GM12878 (cell line): ENCODE data around the gene MXI1. TPM values are rescaled to one million over a fixed set of nuclear protein-coding genes. Genes with fewer than 3 reads are reported as not detected.

Source experiments
- ATAC-seq: fragments of 200-7000 bp; cut with Tn5 transposase; 3 replicates; pipeline ENCODE4 v1.9.1; 2020; ENCODE audit warnings: mild to moderate bottlenecking, moderate library complexity
- BruUV-seq: library from RNA; stranded (reverse); fragments of 400-500 nt; replicated peaks from 2 replicates; lab custom pipeline; 2021; lab: Mats Ljungman, UMichigan
- CTCF ChIA-PET: fragments of 300-600 bp; sonication (Branson Sonifier 250); formaldehyde crosslinking; extraction: SDS; loops from one replicate; lab custom pipeline; 2021; ENCODE audit warnings: inconsistent platforms; lab: Yijun Ruan, JAX
- POLR2A ChIA-PET: fragments of 350-600 bp; formaldehyde crosslinking; extraction: SDS; loops from one replicate; lab custom pipeline; 2021; ENCODE audit warnings: inconsistent platforms; lab: Charles Lee
- RAD21 ChIA-PET: fragments of 300-600 bp; sonication (Branson Sonifier 250); formaldehyde crosslinking; loops from one replicate; lab custom pipeline; 2023; ENCODE audit warnings: antibody characterized with exemption; ENCODE audit not compliant: unreplicated experiment; lab: Charles Lee
- SMC1A ChIA-PET: fragments of 300-600 bp; sonication (Branson Sonifier 250); formaldehyde crosslinking; loops from one replicate; lab custom pipeline; 2023; ENCODE audit not compliant: unreplicated experiment, uncharacterized antibody; lab: Charles Lee
- DNase-seq: peaks from one replicate; pipeline ENCODE4 v3.0.0-alpha.2; 2011; ENCODE audit warnings: low read depth, low spot score
- FAIRE-seq: peaks from 3 replicates; lab custom pipeline; 2011; peaks lifted over from hg19 to GRCh38; lab: Jason Lieb, UNC
- H2AFZ ChIP-seq: 2 replicates; pipeline ENCODE4 v1.6.0; 2011; ENCODE audit warnings: low read depth, low read length, control low read depth; ENCODE audit not compliant: control insufficient read depth
- H3K27ac ChIP-seq: 2 replicates; pipeline ENCODE4 v1.5.1; 2011; ENCODE audit warnings: control low read depth; ENCODE audit not compliant: control insufficient read depth, insufficient read depth
- H3K27me3 ChIP-seq, 2 experiments: replicated peaks in 1 of 2; 2 replicates each; pipeline versions ENCODE4 v1.6.0 to v1.6.1; 2011; ENCODE audit warnings: low read length in 1 of 2; ENCODE audit not compliant: control insufficient read depth in 2 of 2, insufficient read depth in 2 of 2
- H3K36me3 ChIP-seq, 2 experiments: 2 replicates each; pipeline ENCODE4 v1.5.1; 2011; ENCODE audit warnings: low read length in 1 of 2; ENCODE audit not compliant: control insufficient read depth in 2 of 2, insufficient read depth in 2 of 2
- H3K4me1 ChIP-seq: 2 replicates; pipeline ENCODE4 v1.6.1; 2011; ENCODE audit warnings: mild to moderate bottlenecking, low read length, moderate library complexity, mixed read lengths; ENCODE audit not compliant: control insufficient read depth, insufficient read depth
- H3K4me2 ChIP-seq: 2 replicates; pipeline ENCODE4 v1.6.0; 2011; ENCODE audit warnings: control low read depth; ENCODE audit not compliant: control insufficient read depth, insufficient read depth
- H3K4me3 ChIP-seq: fragments of 200-600 bp; sonication (generic); 2 replicates; pipeline ENCODE4 v1.5.1; 2016
- H3K79me2 ChIP-seq: 2 replicates; pipeline ENCODE4 v1.6.0; 2011; ENCODE audit warnings: low read length; ENCODE audit not compliant: control insufficient read depth, insufficient read depth
- H3K9ac ChIP-seq: 2 replicates; pipeline ENCODE4 v1.8.0; 2011; ENCODE audit warnings: low read length, control low read depth, mixed read lengths; ENCODE audit not compliant: control insufficient read depth, insufficient read depth
- H3K9me3 ChIP-seq: replicated peaks from 3 replicates; pipeline ENCODE4 v1.5.1; 2011; ENCODE audit warnings: mild to moderate bottlenecking, low read length; ENCODE audit not compliant: control insufficient read depth, insufficient read depth
- H4K20me1 ChIP-seq: 2 replicates; pipeline ENCODE4 v1.6.0; 2011; ENCODE audit not compliant: control insufficient read depth, insufficient read depth
- ATF2 ChIP-seq: IDR thresholded peaks from 2 replicates; pipeline ENCODE4 v1.6.1; 2012; ENCODE audit warnings: low read length, inconsistent platforms
- CUX1 ChIP-seq: IDR thresholded peaks from 2 replicates; pipeline ENCODE4 v1.6.1; 2012; ENCODE audit warnings: improper control_type of control experiment, low read depth, low read length; ENCODE audit not compliant: insufficient replicate concordance
- MLLT1 ChIP-seq: fragments of 450-650 bp; IDR thresholded peaks from 2 replicates; pipeline ENCODE4 v1.6.1; 2016; ENCODE audit warnings: mild to moderate bottlenecking
- RFX5 ChIP-seq: IDR thresholded peaks from 2 replicates; pipeline ENCODE4 v1.6.1; 2011; ENCODE audit warnings: low read depth, low read length, improper control_type of control experiment
- TAF1 ChIP-seq: IDR thresholded peaks from 2 replicates; pipeline ENCODE4 v1.6.1; 2011; ENCODE audit warnings: mild to moderate bottlenecking, low read depth, low read length, borderline replicate concordance
- ZBTB11 ChIP-seq: fragments of 450-650 bp; formaldehyde crosslinking; IDR thresholded peaks from 2 replicates; pipeline ENCODE4 v1.5.0; 2022; ENCODE audit warnings: mild to moderate bottlenecking, missing genetic modification characterization
- ZNF207 ChIP-seq: fragments of 450-650 bp; IDR thresholded peaks from 2 replicates; pipeline ENCODE4 v1.6.1; 2014; ENCODE audit warnings: antibody characterized with exemption, mild to moderate bottlenecking, borderline replicate concordance
- in situ Hi-C: fragments of 300-500 bp; cut with MboI; formaldehyde crosslinking; loops from 9 replicates; pipeline ENCODE4 v1.14.3; 2018; ENCODE audit warnings: mixed read lengths
- intact Hi-C: fragments of 100-400 bp; cut with micrococcal nuclease; formaldehyde crosslinking; loops from one replicate; pipeline ENCODE4 v1.14.2; 2022; ENCODE audit not compliant: unreplicated experiment
- polyA plus RNA-seq, 11 experiments: library from polyadenylated mRNA; depleted of rRNA in 4 of 11; unstranded in 6 of 11; stranded (reverse) in 5 of 11; fragments of >200 nt; fragmentation: Nextera tagmentation in 4 of 11; fragmentation: Illumina TruSeq in 1 of 11; extraction: Ambion mirVana in 4 of 11; extraction: Trizol in 1 of 11; gene quantifications; 1 replicate in 1 of 11; 2 replicates in 10 of 11; pipeline versions ENCODE4 v1.2.1 to v1.2.3, GENCODE V29; 2011 to 2016; ENCODE audit warnings: inconsistent platforms in 2 of 11, missing spikeins in 2 of 11, low read depth in 1 of 11
- total RNA-seq, 4 experiments: library from RNA; depleted of rRNA in 3 of 4; stranded (reverse); fragments of >200 nt in 3 of 4; fragmentation: Illumina TruSeq in 1 of 4; extraction: Trizol in 1 of 4; gene quantifications; 2 replicates each; pipeline versions ENCODE4 v1.2.1 to v1.2.3, GENCODE V29; 2013 to 2021
- TF ChIP-seq, protein P1 (sequence below): IDR thresholded peaks from 2 replicates; pipeline ENCODE4 v1.6.1; 2011; ENCODE audit warnings: borderline replicate concordance, low read depth, mild to moderate bottlenecking, moderate library complexity, mixed read lengths, low read length; ENCODE audit not compliant: insufficient read depth; ENCODE audit errors: extremely low read length
- TF ChIP-seq, protein P2 (sequence below): IDR thresholded peaks from 2 replicates; pipeline ENCODE4 v1.6.1; 2011; ENCODE audit warnings: low read depth, mild to moderate bottlenecking, low read length, moderate library complexity, borderline replicate concordance; ENCODE audit errors: extremely low read depth

The MXI1 gene
- total and polyA plus RNA-seq, 10 of the 15 experiments (the other 5 are each of a cell fraction or from before 2014, with no cell fraction given), result 0.23 to 8.0 (median 0.41) TPM

DNA sequence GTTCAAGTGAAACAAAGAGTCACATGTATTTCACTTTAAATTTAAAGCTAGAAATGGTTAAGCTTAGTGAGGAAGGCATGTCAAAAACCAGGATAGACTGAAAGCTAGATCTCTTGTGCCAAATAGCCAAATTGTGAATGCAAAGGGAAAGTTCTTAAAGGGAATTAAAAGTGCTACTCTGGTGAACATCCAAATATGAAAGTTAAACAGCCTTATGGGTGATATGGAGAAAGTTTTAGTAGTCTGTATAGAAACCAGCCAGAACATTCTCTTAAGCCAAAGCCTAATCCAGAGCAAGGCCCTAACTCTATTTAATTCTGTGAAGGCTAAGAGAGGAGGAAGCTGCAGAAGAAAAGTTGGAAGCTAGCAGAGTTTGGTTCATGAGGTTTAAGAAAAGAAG is 47.1 kb downstream of the MXI1 start:
- Histone ChIP-seq H4K20me1 (no peaks in the 10 kb centered on the region), H3K27ac (no peak overlapping the region), H3K27me3 (peaks cover 0 to 2% of the 10 kb centered on the region in 2 experiments; a peak in 1 of 4 replicates), H3K4me3 (no peak overlapping the region), H3K4me1 (peaks cover 15% of the 10 kb centered on the region), H3K79me2 (no peaks in the 10 kb centered on the region), H3K9me3 (peaks cover 2% of the 10 kb centered on the region; the same call in 2 of the 3 replicates), H3K4me2 (no peak overlapping the region), H2AFZ (no peak overlapping the region), H3K9ac (no peak overlapping the region), H3K36me3 (no peaks in the 10 kb centered on the region)
- BruUV-seq, result no TSS peak
- in situ Hi-C loops, result no loop called here
- CTCF ChIA-PET, result interaction anchor here (0.8 to 2.3 kb wide), 3 partner anchors 9 to 282 kb away, joined by 3 to 7 read pairs (median 4); no protein-coding TSS in a partner anchor
- RAD21 ChIA-PET, result interaction anchor here (1.5 kb wide), 1 partner anchor 25 kb away, joined by 4 read pairs; no protein-coding TSS in a partner anchor
- SMC1A ChIA-PET, result interaction anchor here (0.7 to 3.2 kb wide), 6 partner anchors 10 to 518 kb away, joined by 3 to 13 read pairs (median 5); no protein-coding TSS in a partner anchor
- no peak for DNase-seq
- POLR2A ChIA-PET, result interaction anchor here (1.2 kb wide), 1 partner anchor 18 kb away, joined by 5 read pairs; no protein-coding TSS in a partner anchor
- intact Hi-C loops, result no loop called here
- FAIRE-seq, result no peak
- no peak for ATAC-seq
- TF ChIP-seq ZBTB11 (CRISPR knock-in tag) (no peak), MLLT1 (no peak), CUX1 (no peak), TAF1 (no peak), ZNF207 (no peak), RFX5 (no peak), ATF2 (no peak)
- TF ChIP-seq, protein P1, sequence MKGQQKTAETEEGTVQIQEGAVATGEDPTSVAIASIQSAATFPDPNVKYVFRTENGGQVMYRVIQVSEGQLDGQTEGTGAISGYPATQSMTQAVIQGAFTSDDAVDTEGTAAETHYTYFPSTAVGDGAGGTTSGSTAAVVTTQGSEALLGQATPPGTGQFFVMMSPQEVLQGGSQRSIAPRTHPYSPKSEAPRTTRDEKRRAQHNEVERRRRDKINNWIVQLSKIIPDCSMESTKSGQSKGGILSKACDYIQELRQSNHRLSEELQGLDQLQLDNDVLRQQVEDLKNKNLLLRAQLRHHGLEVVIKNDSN, result no peak
- TF ChIP-seq, protein P2, sequence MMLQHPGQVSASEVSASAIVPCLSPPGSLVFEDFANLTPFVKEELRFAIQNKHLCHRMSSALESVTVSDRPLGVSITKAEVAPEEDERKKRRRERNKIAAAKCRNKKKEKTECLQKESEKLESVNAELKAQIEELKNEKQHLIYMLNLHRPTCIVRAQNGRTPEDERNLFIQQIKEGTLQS, result no peak
